Measurements from ENCODE around the gene USP36.

Gene USP36

GRCh38 chr17:78821961-78822360 is 18.7 kb downstream of the USP36 start:
- no peak overlapping the region for H3K9ac ChIP-seq (ENCODE audit: low read length)
- H3K4me2 ChIP-seq (ENCODE audit: low read length): no peak overlapping the region
- no peaks in the 10 kb centered on the region for H3K27me3 ChIP-seq (ENCODE audit: low read depth, low read length)

GRCh38 chr17:78820841-78821240 is 19.8 kb downstream of the USP36 start:
- no peak overlapping the region for H2AFZ ChIP-seq (ENCODE audit: low read depth, low read length)
- H3K36me3 ChIP-seq (replicated peaks; ENCODE audit: low read depth, low read length): peaks cover 71% of the 10 kb centered on the region
- H3K9me3 ChIP-seq (ENCODE audit: insufficient read depth, low read length): no peaks in the 10 kb centered on the region
- H3K4me2 ChIP-seq (ENCODE audit: low read length): no peak overlapping the region
- no peak overlapping the region for H3K9ac ChIP-seq (ENCODE audit: low read length)
- H3K27me3 ChIP-seq (ENCODE audit: low read depth, low read length): no peaks in the 10 kb centered on the region
- H3K27ac ChIP-seq (ENCODE audit: low read length): no peak overlapping the region
- TF ChIP-seq CTCF (IDR thresholded peaks at IDR 0.05; ENCODE audit: low read depth, low read length): no peak
- TF ChIP-seq EZH2phosphoT487 (IDR thresholded peaks at IDR 0.05; ENCODE audit: low read depth): no peak
- peaks cover 13% of the 10 kb centered on the region; the same call in 1 of the 2 replicates for H4K20me1 ChIP-seq (ENCODE audit: insufficient read depth, low read length)
- peaks cover 26% of the 10 kb centered on the region for H3K79me2 ChIP-seq (ENCODE audit: low read length)
- no peak overlapping the region for H3K4me3 ChIP-seq (ENCODE audit: low read length)
- H3K4me1 ChIP-seq (ENCODE audit: low read length): no peaks in the 10 kb centered on the region

More at GRCh38 chr17:78821961-78822360, 18.7 kb downstream of the USP36 start:
- TF ChIP-seq EZH2phosphoT487 (IDR thresholded peaks at IDR 0.05; ENCODE audit: low read depth): no peak
- no peak for TF ChIP-seq CTCF (IDR thresholded peaks at IDR 0.05; ENCODE audit: low read depth, low read length)
- Histone ChIP-seq H4K20me1 (ENCODE audit: insufficient read depth, low read length) (peaks cover 13% of the 10 kb centered on the region; the same call in 1 of the 2 replicates), H3K4me1 (ENCODE audit: low read length) (no peaks in the 10 kb centered on the region), H3K36me3 (replicated peaks; ENCODE audit: low read depth, low read length) (peaks cover 74% of the 10 kb centered on the region), H3K27ac (ENCODE audit: low read length) (no peak overlapping the region), H3K9me3 (ENCODE audit: insufficient read depth, low read length) (no peaks in the 10 kb centered on the region), H3K4me3 (ENCODE audit: low read length) (no peak overlapping the region), H3K79me2 (ENCODE audit: low read length) (peaks cover 32% of the 10 kb centered on the region), H2AFZ (ENCODE audit: low read depth, low read length) (no peak overlapping the region)

GRCh38 chr17:78819806-78820792 is 20.5 kb downstream of the USP36 start:
- H3K4me1 ChIP-seq (ENCODE audit: low read length): no peaks in the 10 kb centered on the region
- H3K27me3 ChIP-seq (ENCODE audit: low read depth, low read length): no peaks in the 10 kb centered on the region
- H3K9ac ChIP-seq (ENCODE audit: low read length): no peak overlapping the region
- no peak overlapping the region for H3K4me2 ChIP-seq (ENCODE audit: low read length)
- H3K36me3 ChIP-seq (replicated peaks; ENCODE audit: low read depth, low read length): peaks cover 70% of the 10 kb centered on the region
- H3K79me2 ChIP-seq (ENCODE audit: low read length): peaks cover 19% of the 10 kb centered on the region
- H3K4me3 ChIP-seq (ENCODE audit: low read length): no peak overlapping the region
- TF ChIP-seq CTCF (IDR thresholded peaks at IDR 0.05; ENCODE audit: low read depth, low read length) (no peak), EZH2phosphoT487 (IDR thresholded peaks at IDR 0.05; ENCODE audit: low read depth) (no peak)
- no peak overlapping the region for H2AFZ ChIP-seq (ENCODE audit: low read depth, low read length)
- H3K27ac ChIP-seq (ENCODE audit: low read length): no peak overlapping the region
- no peaks in the 10 kb centered on the region for H3K9me3 ChIP-seq (ENCODE audit: insufficient read depth, low read length)
- H4K20me1 ChIP-seq (ENCODE audit: insufficient read depth, low read length): peaks cover 13% of the 10 kb centered on the region; the same call in 1 of the 2 replicates

- Histone ChIP-seq H3K9ac (ENCODE audit: low read length) (no peak overlapping the region), H3K4me1 (ENCODE audit: low read length) (no peaks in the 10 kb centered on the region), H3K9me3 (ENCODE audit: insufficient read depth, low read length) (no peaks in the 10 kb centered on the region), H3K4me2 (ENCODE audit: low read length) (no peak overlapping the region), H3K79me2 (ENCODE audit: low read length) (peaks cover 13% of the 10 kb centered on the region), H3K27ac (ENCODE audit: low read length) (no peak overlapping the region), H3K4me3 (ENCODE audit: low read length) (no peak overlapping the region), H3K36me3 (replicated peaks; ENCODE audit: low read depth, low read length) (peaks cover 66% of the 10 kb centered on the region), H3K27me3 (ENCODE audit: low read depth, low read length) (no peaks in the 10 kb centered on the region), H2AFZ (ENCODE audit: low read depth, low read length) (no peak overlapping the region), H4K20me1 (ENCODE audit: insufficient read depth, low read length) (peaks cover 13% of the 10 kb centered on the region; the same call in 1 of the 2 replicates)
- TF ChIP-seq EZH2phosphoT487 (IDR thresholded peaks at IDR 0.05; ENCODE audit: low read depth): no peak
- TF ChIP-seq CTCF (IDR thresholded peaks at IDR 0.05; ENCODE audit: low read depth, low read length): no peak
These were observed 21.2 kb downstream of the USP36 start for GRCh38 chr17:78819402-78819801.
